ENCODE measurements around the gene IL20RB. TPM values are rescaled to one million over a fixed set of nuclear protein-coding genes. Genes with fewer than 3 reads are reported as not detected.

IL20RB gene
- total and polyA plus RNA-seq, 2 of the 4 experiments (the other 2 are of a cell fraction) = 0.72 to 0.97 TPM

- Histone ChIP-seq H4K5ac (ENCODE audit: low read depth, low read length) (no peak overlapping the region), H3K4me1 (ENCODE audit: control insufficient read depth, insufficient read depth, low read length) (no peaks in the 10 kb centered on the region), H3K4me3 (ENCODE audit: insufficient read depth, low read depth, low read length) (no peak overlapping the region), H3K9ac (ENCODE audit: low read depth, low read length) (no peak overlapping the region), H3K27me3 (ENCODE audit: control insufficient read depth, insufficient read depth, low read length) (no peaks in the 10 kb centered on the region), H3K27ac (ENCODE audit: insufficient read depth, low read length) (no peak overlapping the region), H3K4ac (ENCODE audit: low read depth, low read length) (no peak overlapping the region), H3K9me3 (ENCODE audit: control insufficient read depth, insufficient read depth, low read length) (no peaks in the 10 kb centered on the region), H3K36me3 (ENCODE audit: control insufficient read depth, insufficient read depth, low read length) (no peaks in the 10 kb centered on the region), H3K14ac (replicated peaks; ENCODE audit: low read depth, low read length) (no peak overlapping the region), H3K79me1 (ENCODE audit: low read depth in 1 of 2, low read length in 2 of 2) (peaks cover 43 to 75% of the 10 kb centered on the region in 2 experiments), H2BK15ac (ENCODE audit: low read depth, low read length) (no peak overlapping the region), H3K56ac (ENCODE audit: extremely low read depth, insufficient read depth, low read length) (no peak overlapping the region), H3K18ac (ENCODE audit: low read depth, low read length) (no peak overlapping the region), H4K91ac (ENCODE audit: insufficient read depth, low read depth, low read length) (no peak overlapping the region), H2AFZ (replicated peaks; ENCODE audit: low read length, poor library complexity) (no peak overlapping the region), H4K8ac (ENCODE audit: low read depth in 2 of 2, low read length in 2 of 2) (no peak overlapping the region), H2BK120ac (ENCODE audit: low read depth, low read length) (no peak overlapping the region), H2BK20ac (ENCODE audit: low read depth, low read length) (no peak overlapping the region), H2AK9ac (replicated peaks; ENCODE audit: low read depth, low read length, poor library complexity) (no peak overlapping the region), H3K23ac (ENCODE audit: low read depth, low read length) (no peak overlapping the region), H3K4me2 (ENCODE audit: low read depth, low read length) (no peak overlapping the region), H3K9me1 (ENCODE audit: insufficient read depth, low read length) (peaks cover 15% of the 10 kb centered on the region), H2AK5ac (ENCODE audit: low read depth, low read length) (no peak overlapping the region), H4K20me1 (ENCODE audit: insufficient read depth, low read length) (peaks cover 48% of the 10 kb centered on the region), H2BK5ac (ENCODE audit: low read depth, low read length, poor library complexity, severe bottlenecking) (no peak overlapping the region)
- in situ Hi-C loops (cut with MboI; ENCODE audit: low sequenced_read_pairs) (no loop called here), dilution Hi-C loops (cut with HindIII; ENCODE audit: low sequenced_read_pairs, unreplicated experiment) (no loop called here), intact Hi-C loops (cut with micrococcal nuclease) (no loop called here)
- ChIA-PET POLR2A (ENCODE audit: unreplicated experiment) (interaction anchor here (0.6 kb wide), 1 partner anchor 18 kb away, joined by 13 read pairs; no protein-coding TSS in a partner anchor), CTCF (interaction anchor here (1.0 to 1.5 kb wide), 2 partner anchors 8 to 103 kb away, joined by 3 to 4 read pairs; no protein-coding TSS in a partner anchor)
- DNase-seq = no peak
- no CpG with 5 or more reads among the region's 2 CpGs for WGBS, 2 experiments (ENCODE audit: extremely low coverage in 2 of 2, insufficient read length in 1 of 2)
- ATAC-seq (ENCODE audit: low read depth) = no peak
- TF ChIP-seq BHLHE40 (IDR thresholded peaks at IDR 0.05; ENCODE audit: low read depth, low read length) = no peak
- TF ChIP-seq SMC3 (IDR thresholded peaks at IDR 0.05; ENCODE audit: low read depth, low read length) = no peak
- TF ChIP-seq MAFK (IDR thresholded peaks at IDR 0.05; ENCODE audit: low read depth, low read length) = no peak
- no peak for TF ChIP-seq CEBPB (IDR thresholded peaks at IDR 0.05; ENCODE audit: low read depth, low read length)
- no peak for TF ChIP-seq RCOR1 (IDR thresholded peaks at IDR 0.05; ENCODE audit: insufficient replicate concordance, low read length)
- no peak for TF ChIP-seq RAD21 (IDR thresholded peaks at IDR 0.05; ENCODE audit: low read length)
- no peak for TF ChIP-seq MXI1 (IDR thresholded peaks at IDR 0.05; ENCODE audit: borderline replicate concordance, low read depth, low read length)
- TF ChIP-seq CHD1 (IDR thresholded peaks at IDR 0.05; ENCODE audit: low read depth, low read length) = no peak
- TF ChIP-seq RFX5 (IDR thresholded peaks at IDR 0.05; ENCODE audit: low read depth, low read length) = no peak
- TF ChIP-seq ELK1 (IDR thresholded peaks at IDR 0.05; ENCODE audit: borderline replicate concordance, low read depth, low read length) = no peak
- no peak for TF ChIP-seq FOS (IDR thresholded peaks at IDR 0.05; ENCODE audit: low read depth, low read length)
- TF ChIP-seq NFE2L2 (IDR thresholded peaks at IDR 0.05; ENCODE audit: low read depth, low read length) = no peak
- no peak for TF ChIP-seq POLR2A (IDR thresholded peaks at IDR 0.05; ENCODE audit: low read depth, low read length)
- BruUV-seq (replicated peaks) = no TSS peak
Measured at GRCh38 chr3:136910697-136911096, 47.1 kb upstream of the IL20RB start.

Measured in IMR-90 (cell line).